Endothelial cell of umbilical vein (primary cell): ENCODE results near the gene AZGP1. TPM values are rescaled to one million over a fixed set of nuclear protein-coding genes. Genes with fewer than 3 reads are reported as not detected.

Experiments used
- BruUV-seq: library from RNA; stranded (reverse); fragments of 400-500 nt; replicated peaks from 2 replicates; lab custom pipeline; 2021; lab: Mats Ljungman, UMichigan
- CTCF ChIA-PET: fragments of 300-600, 350-600 bp; sonication (Branson Sonifier 250); formaldehyde crosslinking; loops from one replicate; lab custom pipeline; 2021; ENCODE audit warnings: antibody characterized with exemption, inconsistent platforms; lab: Charles Lee
- POLR2A ChIA-PET: fragments of 300-600, 350-600 bp; sonication (Branson Sonifier 250); formaldehyde crosslinking; loops from one replicate; lab custom pipeline; 2021; ENCODE audit warnings: antibody characterized with exemption, inconsistent platforms; lab: Charles Lee
- DNase-seq: peaks from one replicate; pipeline ENCODE4 v3.0.0-alpha.2; 2011; ENCODE audit warnings: low read depth, low spot score
- FAIRE-seq: peaks from 2 replicates; lab custom pipeline; 2011; peaks lifted over from hg19 to GRCh38; lab: Jason Lieb, UNC
- H2AFZ ChIP-seq: 2 replicates; pipeline ENCODE4 v1.6.0; 2012; ENCODE audit warnings: low read depth, low read length, control low read depth, inconsistent platforms
- H3K27ac ChIP-seq: 2 replicates; pipeline ENCODE4 v1.5.1; 2011; ENCODE audit warnings: low read depth, mild to moderate bottlenecking, control low read depth, low read length, moderate library complexity; ENCODE audit not compliant: insufficient read depth
- H3K27me3 ChIP-seq, 2 experiments: 2 replicates each; pipeline versions ENCODE4 v1.6.0 to v1.6.1; 2011; ENCODE audit warnings: low read length in 2 of 2, mixed read lengths in 1 of 2; ENCODE audit not compliant: control insufficient read depth in 2 of 2, insufficient read depth in 2 of 2
- H3K36me3 ChIP-seq, 2 experiments: 2 replicates in 1 of 2; 3 replicates in 1 of 2; pipeline ENCODE4 v1.5.1; 2011; ENCODE audit warnings: low read length in 2 of 2, mild to moderate bottlenecking in 1 of 2, moderate library complexity in 1 of 2; ENCODE audit not compliant: control insufficient read depth in 2 of 2, insufficient read depth in 2 of 2; ENCODE audit errors: extremely low read depth in 1 of 2
- H3K4me1 ChIP-seq: 3 replicates; pipeline ENCODE4 v1.5.1; 2011; ENCODE audit warnings: mild to moderate bottlenecking, low read length; ENCODE audit not compliant: control insufficient read depth, insufficient read depth; ENCODE audit errors: extremely low read depth
- H3K4me2 ChIP-seq: 2 replicates; pipeline ENCODE4 v1.6.1; 2011; ENCODE audit warnings: low read length, control low read depth, mixed read lengths; ENCODE audit not compliant: insufficient read depth
- H3K4me3 ChIP-seq, 3 experiments: fragments of 200-600 bp in 1 of 3; sonication (generic), shearing (Covaris generic) in 1 of 3; replicated peaks in 1 of 3; 2 replicates each; pipeline ENCODE4 v1.5.1; 2011 to 2016; ENCODE audit warnings: control low read depth in 3 of 3, low read length in 3 of 3, mild to moderate bottlenecking in 2 of 3, inconsistent platforms in 1 of 3, low read depth in 1 of 3, moderate library complexity in 1 of 3; ENCODE audit not compliant: insufficient read depth in 1 of 3
- H3K79me2 ChIP-seq: 2 replicates; pipeline ENCODE4 v1.6.0; 2012; ENCODE audit warnings: low read length, inconsistent platforms; ENCODE audit not compliant: control insufficient read depth, insufficient read depth
- H3K9ac ChIP-seq: replicated peaks from 2 replicates; pipeline ENCODE3; 2011; ENCODE audit warnings: low read length, control low read depth; ENCODE audit not compliant: insufficient read depth; ENCODE audit errors: extremely low read depth
- H3K9me1 ChIP-seq: replicated peaks from 3 replicates; pipeline ENCODE4 v1.6.0; 2011; ENCODE audit warnings: mild to moderate bottlenecking, low read length; ENCODE audit not compliant: control insufficient read depth, insufficient read depth; ENCODE audit errors: extremely low read depth
- H3K9me3 ChIP-seq: replicated peaks from 2 replicates; pipeline ENCODE4 v1.5.1; 2012; ENCODE audit warnings: low read length, inconsistent platforms; ENCODE audit not compliant: control insufficient read depth, insufficient read depth
- H4K20me1 ChIP-seq: replicated peaks from 2 replicates; pipeline ENCODE3; 2011; ENCODE audit warnings: mild to moderate bottlenecking, low read length; ENCODE audit not compliant: control insufficient read depth, insufficient read depth; ENCODE audit errors: extremely low read depth
- EZH2 ChIP-seq: IDR thresholded peaks from 2 replicates; pipeline ENCODE4 v1.6.1; 2012; ENCODE audit warnings: borderline replicate concordance, low read depth, mild to moderate bottlenecking, moderate library complexity, low read length, inconsistent platforms; ENCODE audit not compliant: severe bottlenecking
- FOS ChIP-seq: IDR thresholded peaks from 2 replicates; pipeline ENCODE4 v1.6.1; 2011; ENCODE audit warnings: mild to moderate bottlenecking, low read length, moderate library complexity, borderline replicate concordance; ENCODE audit not compliant: insufficient read depth
- GATA2 ChIP-seq: IDR thresholded peaks from 2 replicates; pipeline ENCODE4 v1.7.0; 2011; ENCODE audit warnings: low read depth, mild to moderate bottlenecking, moderate library complexity, mixed read lengths, low read length; ENCODE audit not compliant: insufficient read length, insufficient read depth
- JUN ChIP-seq: IDR thresholded peaks from 2 replicates; pipeline ENCODE4 v1.6.1; 2011; ENCODE audit warnings: borderline replicate concordance, low read depth; ENCODE audit not compliant: insufficient read length, insufficient read depth
- MYC ChIP-seq: IDR thresholded peaks from one replicate; pipeline ENCODE4 v1.6.1; 2011; ENCODE audit warnings: mild to moderate bottlenecking, low read depth, low read length
- POLR2A ChIP-seq: IDR thresholded peaks from 2 replicates; pipeline ENCODE4 v1.6.1; 2012; ENCODE audit warnings: low read depth, mild to moderate bottlenecking, control low read depth, low read length
- POLR2AphosphoS5 ChIP-seq: IDR thresholded peaks from 2 replicates; pipeline ENCODE4 v1.6.1; 2012; ENCODE audit warnings: low read depth, mild to moderate bottlenecking, control low read depth, low read length, moderate library complexity; ENCODE audit not compliant: insufficient read depth
- dilution Hi-C: fragments of 300-500 bp; cut with MboI; formaldehyde crosslinking; loops from one replicate; pipeline ENCODE4 v1.15.0; 2019; ENCODE audit warnings: low sequenced_read_pairs; ENCODE audit not compliant: extremely low pct_ligation_motif_present
- intact Hi-C: fragments of 100-400 bp; cut with micrococcal nuclease; formaldehyde crosslinking; loops from one replicate; pipeline ENCODE4 v1.10.0; 2022
- polyA plus RNA-seq, 4 experiments: library from polyadenylated mRNA; depleted of rRNA in 3 of 4; stranded (reverse) in 3 of 4; unstranded in 1 of 4; fragments of >200 nt; gene quantifications; 2 replicates each; pipeline versions ENCODE4 v1.2.1 to v1.2.3, GENCODE V29; 2011 to 2012; ENCODE audit warnings: missing spikeins in 1 of 4
- total RNA-seq: library from RNA; stranded (reverse); gene quantifications from 2 replicates; pipeline ENCODE4 v1.2.3, GENCODE V29; 2021
- TF ChIP-seq, protein P1 (sequence below), 2 donors: IDR thresholded peaks; 1 replicate in 1 of 2; 2 replicates in 1 of 2; pipeline ENCODE4 v1.5.1; 2011; ENCODE audit warnings: low read length in 2 of 2, mild to moderate bottlenecking in 2 of 2, moderate library complexity in 2 of 2, control low read depth in 1 of 2, inconsistent platforms in 1 of 2, low read depth in 1 of 2; ENCODE audit not compliant: insufficient read depth in 1 of 2; ENCODE audit errors: extremely low read depth in 1 of 2
- TF ChIP-seq, protein P2 (sequence below): IDR thresholded peaks from 2 replicates; pipeline ENCODE4 v1.6.1; 2011; ENCODE audit not compliant: insufficient read depth, insufficient read length

AZGP1 gene
- total and polyA plus RNA-seq, 2 donors (not counting 3 experiments of a cell fraction or from before 2014, with no cell fraction given), result not detected

DNA sequence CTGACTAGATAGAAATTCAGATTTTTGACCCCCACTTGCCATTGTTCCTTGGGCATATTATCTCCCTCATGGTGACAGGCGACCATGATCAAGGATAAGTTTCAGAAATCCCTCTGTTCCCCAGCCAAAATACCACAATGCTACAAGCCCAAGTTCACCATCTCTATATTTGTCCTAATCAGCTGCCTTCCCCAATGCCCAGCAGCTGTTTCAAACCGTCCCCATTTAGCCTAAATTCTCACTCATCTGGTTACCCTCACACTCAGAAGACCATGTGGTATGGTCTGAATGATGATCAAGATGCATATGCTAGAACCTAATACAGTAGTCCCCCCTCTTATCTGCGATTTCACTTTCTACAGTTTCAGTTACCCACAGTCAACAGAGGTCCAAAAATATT is 45.5 kb downstream of the AZGP1 start:
- Histone ChIP-seq H3K9ac (no peak overlapping the region), H3K4me1 (peaks cover 13% of the 10 kb centered on the region), H2AFZ (no peak overlapping the region), H3K9me1 (no peaks in the 10 kb centered on the region), H3K4me3 (no peak overlapping the region), H3K36me3 (no peaks in the 10 kb centered on the region), H3K79me2 (no peaks in the 10 kb centered on the region), H3K4me2 (no peak overlapping the region), H3K27ac (no peak overlapping the region), H4K20me1 (no peaks in the 10 kb centered on the region), H3K9me3 (no peaks in the 10 kb centered on the region), H3K27me3 (peaks cover 12 to 30% of the 10 kb centered on the region in 2 experiments)
- POLR2A ChIA-PET, result no interaction called here
- no peak for DNase-seq
- FAIRE-seq, result no peak
- dilution Hi-C loops (no loop called here), intact Hi-C loops (no loop called here)
- CTCF ChIA-PET, result interaction anchor here (2.3 to 3.9 kb wide), 2 partner anchors 12 to 60 kb away, joined by 14 to 15 read pairs; partner anchors contain the start of gene TRIM4
- BruUV-seq, result no TSS peak
- no peak for TF ChIP-seq EZH2

DNA sequence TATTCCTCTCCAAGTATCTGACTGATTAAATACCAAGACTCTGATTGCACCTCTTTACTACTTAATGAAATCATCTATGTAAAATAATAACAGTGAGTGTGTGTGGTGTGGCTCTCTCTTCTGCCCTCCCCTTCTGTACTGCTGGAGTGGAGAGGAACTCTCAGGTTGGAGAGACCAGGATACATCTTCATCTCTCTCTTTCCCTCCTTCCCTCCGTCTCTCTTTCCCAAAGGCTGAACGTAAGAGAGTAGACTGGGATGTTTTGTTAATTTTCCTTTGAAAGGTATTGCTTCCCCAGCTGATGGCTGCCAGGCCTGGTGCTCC is 46.1 kb downstream of the AZGP1 start:
- ChIA-PET CTCF (interaction anchor here (0.7 to 3.9 kb wide), 16 partner anchors 8 to 404 kb away, joined by 3 to 15 read pairs (median 5); partner anchors contain the start of gene TRIM4), POLR2A (interaction anchor here (1.7 kb wide), 1 partner anchor 10 kb away, joined by 7 read pairs; the partner anchor contains the start of gene TRIM4)
- H2AFZ ChIP-seq, result peak overlapping the region; percentile 82

More for the DNA sequence above, 46.1 kb downstream of the AZGP1 start:
- dilution Hi-C loops, result no loop called here
- no peaks in the 10 kb centered on the region for H3K79me2 ChIP-seq
- peaks cover 13% of the 10 kb centered on the region for H3K4me1 ChIP-seq
- no peaks in the 10 kb centered on the region for H3K9me1 ChIP-seq
- H3K27ac ChIP-seq, result no peak overlapping the region
- H3K36me3 ChIP-seq, result no peaks in the 10 kb centered on the region
- no peak overlapping the region for H3K9ac ChIP-seq
- TF ChIP-seq, protein P1, sequence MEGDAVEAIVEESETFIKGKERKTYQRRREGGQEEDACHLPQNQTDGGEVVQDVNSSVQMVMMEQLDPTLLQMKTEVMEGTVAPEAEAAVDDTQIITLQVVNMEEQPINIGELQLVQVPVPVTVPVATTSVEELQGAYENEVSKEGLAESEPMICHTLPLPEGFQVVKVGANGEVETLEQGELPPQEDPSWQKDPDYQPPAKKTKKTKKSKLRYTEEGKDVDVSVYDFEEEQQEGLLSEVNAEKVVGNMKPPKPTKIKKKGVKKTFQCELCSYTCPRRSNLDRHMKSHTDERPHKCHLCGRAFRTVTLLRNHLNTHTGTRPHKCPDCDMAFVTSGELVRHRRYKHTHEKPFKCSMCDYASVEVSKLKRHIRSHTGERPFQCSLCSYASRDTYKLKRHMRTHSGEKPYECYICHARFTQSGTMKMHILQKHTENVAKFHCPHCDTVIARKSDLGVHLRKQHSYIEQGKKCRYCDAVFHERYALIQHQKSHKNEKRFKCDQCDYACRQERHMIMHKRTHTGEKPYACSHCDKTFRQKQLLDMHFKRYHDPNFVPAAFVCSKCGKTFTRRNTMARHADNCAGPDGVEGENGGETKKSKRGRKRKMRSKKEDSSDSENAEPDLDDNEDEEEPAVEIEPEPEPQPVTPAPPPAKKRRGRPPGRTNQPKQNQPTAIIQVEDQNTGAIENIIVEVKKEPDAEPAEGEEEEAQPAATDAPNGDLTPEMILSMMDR (IDR thresholded peaks at IDR 0.05; ENCODE audit: extremely low read depth in 1 of 2, insufficient read depth in 1 of 2, low read depth in 1 of 2, low read length in 2 of 2), result no peak
- TF ChIP-seq EZH2 (no peak), POLR2A (no peak), JUN (no peak), FOS (no peak), GATA2 (no peak), MYC (no peak), POLR2AphosphoS5 (no peak)
- TF ChIP-seq, protein P2, sequence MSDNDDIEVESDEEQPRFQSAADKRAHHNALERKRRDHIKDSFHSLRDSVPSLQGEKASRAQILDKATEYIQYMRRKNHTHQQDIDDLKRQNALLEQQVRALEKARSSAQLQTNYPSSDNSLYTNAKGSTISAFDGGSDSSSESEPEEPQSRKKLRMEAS, result no peak
- H3K4me2 ChIP-seq, result peak overlapping the region; percentile 63
- no peaks in the 10 kb centered on the region for H4K20me1 ChIP-seq
- DNase-seq, result no peak
- no TSS peak for BruUV-seq
- no peak for FAIRE-seq
- H3K9me3 ChIP-seq, result no peaks in the 10 kb centered on the region
- intact Hi-C loops, result no loop called here
- H3K4me3 ChIP-seq, result no peak overlapping the region
- H3K27me3 ChIP-seq, result peaks cover 12 to 30% of the 10 kb centered on the region in 2 experiments
